HepG2 (cell line): Measurements from ENCODE around the gene AKT3. TPM values are rescaled to one million over a fixed set of nuclear protein-coding genes. Genes with fewer than 3 reads are reported as not detected.

ENCODE experiments used
- ATAC-seq: fragments of 200-7000 bp; cut with Tn5 transposase; 3 replicates; pipeline ENCODE4 v1.9.1; 2020; ENCODE audit warnings: mild to moderate bottlenecking, moderate library complexity
- BruUV-seq: library from RNA; stranded (reverse); fragments of 400-500 nt; replicated peaks from 2 replicates; lab custom pipeline; 2021; lab: Mats Ljungman, UMichigan
- CTCF ChIA-PET: fragments of 300-600 bp; formaldehyde crosslinking; extraction: SDS; loops from one replicate; lab custom pipeline; 2021; ENCODE audit warnings: low total read pairs, inconsistent platforms, low intra/inter-chr PET ratio; lab: Yijun Ruan, JAX
- POLR2A ChIA-PET: fragments of 350-600 bp; sonication (Branson Sonifier 250); formaldehyde crosslinking; loops from one replicate; lab custom pipeline; 2020; ENCODE audit warnings: antibody characterized with exemption, inconsistent platforms; lab: Yijun Ruan, JAX
- DNase-seq: peaks from one replicate; pipeline ENCODE4 v3.0.0-alpha.2; 2015; ENCODE audit warnings: low spot score
- FAIRE-seq: peaks from 3 replicates; lab custom pipeline; 2011; peaks lifted over from hg19 to GRCh38; lab: Jason Lieb, UNC
- H2AFZ ChIP-seq: one replicate; pipeline ENCODE4 v1.6.1; 2011; ENCODE audit warnings: low read length, inconsistent platforms
- H3K27ac ChIP-seq: fragments of 300-600 bp; 3 replicates; pipeline ENCODE4 v1.8.0; 2011; ENCODE audit warnings: mixed run types, mild to moderate bottlenecking, mixed read lengths, low read length, inconsistent platforms; ENCODE audit not compliant: insufficient read depth; ENCODE audit errors: extremely low read length
- H3K27me3 ChIP-seq, 2 experiments: fragments of 200-600 bp in 1 of 2; 2 replicates in 1 of 2; 3 replicates in 1 of 2; pipeline versions ENCODE4 v1.6.0 to v1.8.0; 2011; ENCODE audit warnings: low read length in 2 of 2, mild to moderate bottlenecking in 2 of 2, moderate library complexity in 2 of 2, inconsistent platforms in 1 of 2; ENCODE audit not compliant: insufficient read depth in 2 of 2, control insufficient read depth in 1 of 2
- H3K36me3 ChIP-seq, 2 experiments: fragments of 200-600 bp in 1 of 2; replicated peaks in 1 of 2; 2 replicates in 1 of 2; 3 replicates in 1 of 2; pipeline versions ENCODE4 v1.5.1 to v1.8.0; 2011; ENCODE audit warnings: low read length in 2 of 2, inconsistent platforms in 1 of 2; ENCODE audit not compliant: insufficient read depth in 2 of 2, control insufficient read depth in 1 of 2
- H3K4me1 ChIP-seq: 2 replicates; pipeline ENCODE4 v1.5.1; 2012; ENCODE audit warnings: low read length, inconsistent platforms; ENCODE audit not compliant: insufficient read depth
- H3K4me2 ChIP-seq: 2 replicates; pipeline ENCODE4 v1.6.0; 2011; ENCODE audit warnings: low read depth, low read length, inconsistent platforms
- H3K4me3 ChIP-seq, 3 experiments: fragments of 200-600 bp in 1 of 3; sonication (generic), shearing (Covaris generic) in 1 of 3; replicated peaks in 1 of 3; 2 replicates each; pipeline ENCODE4 v1.5.1; 2011 to 2016; ENCODE audit warnings: low read length in 3 of 3, inconsistent platforms in 2 of 3, low read depth in 2 of 3, mild to moderate bottlenecking in 2 of 3, control low read depth in 1 of 3, mixed read lengths in 1 of 3; ENCODE audit not compliant: insufficient read depth in 1 of 3
- H3K79me2 ChIP-seq: one replicate; pipeline ENCODE4 v1.6.1; 2011; ENCODE audit warnings: low read length, inconsistent platforms; ENCODE audit not compliant: insufficient read depth
- H3K9ac ChIP-seq: 2 replicates; pipeline ENCODE4 v1.6.0; 2011; ENCODE audit warnings: mild to moderate bottlenecking, low read depth, low read length, inconsistent platforms; ENCODE audit not compliant: insufficient read depth
- H3K9me3 ChIP-seq: 2 replicates; pipeline ENCODE4 v1.5.1; 2012; ENCODE audit warnings: mild to moderate bottlenecking, low read length
- H4K20me1 ChIP-seq: 2 replicates; pipeline ENCODE4 v1.6.0; 2011; ENCODE audit warnings: inconsistent platforms, mild to moderate bottlenecking, low read length, moderate library complexity; ENCODE audit not compliant: insufficient read depth
- CTCF ChIP-seq: sonication (generic); formaldehyde crosslinking; IDR thresholded peaks from 2 replicates; pipeline ENCODE4 v1.5.0; 2020; ENCODE audit warnings: mild to moderate bottlenecking, missing genetic modification reagents, moderate library complexity
- FOXK1 ChIP-seq: sonication (generic); formaldehyde crosslinking; IDR thresholded peaks from 2 replicates; pipeline ENCODE4 v1.4.0; 2020; ENCODE audit warnings: low read depth, missing genetic modification reagents, borderline replicate concordance
- HNF1A ChIP-seq, 2 experiments: sonication (generic) in 1 of 2; formaldehyde crosslinking in 1 of 2; IDR thresholded peaks; 2 replicates each; pipeline versions ENCODE4 v1.4.0 to v1.6.1; 2016 to 2020; ENCODE audit warnings: borderline replicate concordance in 1 of 2, low read depth in 1 of 2, mild to moderate bottlenecking in 1 of 2, missing genetic modification reagents in 1 of 2
- KAT2B ChIP-seq: fragments of 150-350 bp; IDR thresholded peaks from 2 replicates; pipeline ENCODE4 v1.6.1; 2014; ENCODE audit warnings: low read depth, low read length, borderline replicate concordance
- MTERF4 ChIP-seq: sonication (generic); formaldehyde crosslinking; IDR thresholded peaks from 2 replicates; pipeline ENCODE4 v1.8.0; 2023; ENCODE audit warnings: mild to moderate bottlenecking, missing genetic modification reagents
- SIX1 ChIP-seq: sonication (generic); formaldehyde crosslinking; IDR thresholded peaks from 2 replicates; pipeline ENCODE4 v1.4.0; 2020; ENCODE audit warnings: missing genetic modification reagents, borderline replicate concordance
- SMAD9 ChIP-seq: sonication (generic); formaldehyde crosslinking; IDR thresholded peaks from 2 replicates; pipeline ENCODE4 v1.5.1; 2020; ENCODE audit warnings: mild to moderate bottlenecking, missing genetic modification reagents
- ZMYM4 ChIP-seq: sonication (generic); formaldehyde crosslinking; IDR thresholded peaks from 2 replicates; pipeline ENCODE4 v1.8.1; 2023; ENCODE audit warnings: mild to moderate bottlenecking, missing genetic modification reagents
- ZNF317 ChIP-seq: sonication (generic); formaldehyde crosslinking; IDR thresholded peaks from 2 replicates; pipeline ENCODE4 v1.5.0; 2020; ENCODE audit warnings: mild to moderate bottlenecking, missing genetic modification reagents
- ZNF574 ChIP-seq: sonication (generic); formaldehyde crosslinking; IDR thresholded peaks from 2 replicates; pipeline ENCODE4 v1.4.0; 2020; ENCODE audit warnings: missing genetic modification reagents
- ZNF674 ChIP-seq: sonication (generic); formaldehyde crosslinking; IDR thresholded peaks from 2 replicates; pipeline ENCODE4 v1.5.0; 2020; ENCODE audit warnings: low read depth, mild to moderate bottlenecking, missing genetic modification reagents
- ZNF776 ChIP-seq: sonication (generic); formaldehyde crosslinking; IDR thresholded peaks from 2 replicates; pipeline ENCODE4 v1.4.0; 2020; ENCODE audit warnings: mild to moderate bottlenecking, missing genetic modification reagents
- ZSCAN9 ChIP-seq: IDR thresholded peaks from 2 replicates; pipeline ENCODE4 v1.6.1; 2016; ENCODE audit warnings: borderline replicate concordance
- WGBS: methylation state at CpG from one replicate; pipeline ENCODE4 v1.1.6; 2017; ENCODE audit warnings: low lambda C conversion rate; 5-methylcytosine and 5-hydroxymethylcytosine counted together
- in situ Hi-C: cut with HindIII; loops from 2 replicates; pipeline ENCODE4 v1.10.0; 2017; ENCODE audit warnings: low pct_unique_long_range_greater_than_20kb; ENCODE audit not compliant: extremely low pct_ligation_motif_present
- intact Hi-C: fragments of 100-400 bp; cut with micrococcal nuclease; formaldehyde crosslinking; loops from one replicate; pipeline ENCODE4 v1.10.0; 2022; ENCODE audit not compliant: unreplicated experiment
- polyA plus RNA-seq, 8 experiments: library from polyadenylated mRNA; depleted of rRNA in 3 of 8; stranded (reverse) in 7 of 8; unstranded in 1 of 8; fragments of >200 nt; fragmentation: Illumina TruSeq in 4 of 8; extraction: Trizol in 4 of 8; gene quantifications; 2 replicates each; pipeline versions ENCODE4 v1.2.1 to v1.2.3, GENCODE V29; 2011 to 2016; ENCODE audit warnings: low read depth in 4 of 8, missing spikeins in 1 of 8, mixed read lengths in 1 of 8; ENCODE audit not compliant: insufficient read depth in 1 of 8
- total RNA-seq, 5 experiments: library from RNA; depleted of rRNA; stranded (reverse); fragments of >200 nt; fragmentation: Illumina TruSeq; extraction: Trizol; gene quantifications; 2 replicates each; pipeline ENCODE4 v1.2.3, GENCODE V29; 2016; ENCODE audit warnings: low read depth in 1 of 5

The AKT3 gene
- total and polyA plus RNA-seq, 2 of the 13 experiments (the other 11 are each of a cell fraction or from before 2014, with no cell fraction given): 0.07 TPM

DNA sequence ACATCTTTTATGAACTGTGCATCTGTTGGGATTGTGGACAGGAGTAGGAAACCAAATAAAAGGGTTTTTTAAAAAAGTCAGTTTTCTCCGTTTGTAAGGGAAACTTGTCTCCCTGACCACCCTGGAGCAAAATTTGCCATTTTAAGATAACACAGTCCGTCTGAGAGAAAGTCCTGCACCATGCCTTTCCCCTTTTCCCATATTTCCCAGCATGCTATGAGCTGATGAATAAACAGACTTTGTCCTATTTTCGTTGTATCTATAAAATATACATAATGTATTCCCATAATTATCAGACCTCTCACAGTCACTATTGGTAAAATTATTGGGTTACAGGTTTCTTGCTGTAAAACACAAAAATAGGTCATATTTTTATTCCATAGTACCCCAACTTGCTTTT is 1.7 kb upstream of the AKT3 start (continued):
- TF ChIP-seq HNF1A (IDR thresholded peaks at IDR 0.05; ENCODE audit: low read depth) (no peak), HNF1A (CRISPR knock-in tag; IDR thresholded peaks at IDR 0.05; ENCODE audit: borderline replicate concordance) (no peak), ZNF317 (CRISPR knock-in tag) (no peak)

- CTCF ChIA-PET: no interaction called here
- H3K36me3 ChIP-seq: no peaks in the 10 kb centered on the region
- no peak overlapping the region for H2AFZ ChIP-seq
- BruUV-seq: no TSS peak
- peaks cover 3 to 31% of the 10 kb centered on the region in 2 experiments; a peak in 4 of 5 replicates for H3K27me3 ChIP-seq
- no peaks in the 10 kb centered on the region for H3K79me2 ChIP-seq
- H3K4me1 ChIP-seq: peaks cover 5% of the 10 kb centered on the region; the same call in 1 of the 2 replicates
- no peak overlapping the region for H3K27ac ChIP-seq
- WGBS: 57% methylated on average over 12 of the region's 12 CpGs
- H3K9me3 ChIP-seq: no peaks in the 10 kb centered on the region
- no peak for DNase-seq
- in situ Hi-C loops: no loop called here
- H3K4me2 ChIP-seq: peak overlapping the region; percentile 58
- intact Hi-C loops: loop anchor here (10.0 kb wide), 1 partner anchor 193 kb away; no protein-coding TSS in a partner anchor
- peak overlapping the region in 2 of 3 experiments; percentile 40 to 48; a peak in 2 of 6 replicates for H3K4me3 ChIP-seq
- no peak for FAIRE-seq
- no peak overlapping the region for H3K9ac ChIP-seq
- POLR2A ChIA-PET: no interaction called here
- H4K20me1 ChIP-seq: no peaks in the 10 kb centered on the region
- no peak for ATAC-seq
- TF ChIP-seq ZNF776 (CRISPR knock-in tag): no peak
- no peak for TF ChIP-seq ZSCAN9 (CRISPR knock-in tag)
- TF ChIP-seq MTERF4 (CRISPR knock-in tag): no peak
- TF ChIP-seq ZMYM4 (CRISPR knock-in tag): no peak
- no peak for TF ChIP-seq KAT2B
- no peak for TF ChIP-seq ZNF574
- no peak for TF ChIP-seq SIX1
- no peak for TF ChIP-seq SMAD9 (CRISPR knock-in tag)
- TF ChIP-seq CTCF (CRISPR knock-in tag): no peak
- TF ChIP-seq FOXK1 (CRISPR knock-in tag): no peak
- no peak for TF ChIP-seq ZNF674 (CRISPR knock-in tag)
Measured at GRCh38 chr1:243851257-243851756, 1.3 kb upstream of the AKT3 start.
